Thymus (tissue), 11 donors: ENCODE measurements around the gene PARD3B. TPM values are rescaled to one million over a fixed set of nuclear protein-coding genes. Genes with fewer than 3 reads are reported as not detected.

ENCODE experiments used
- DNase-seq, 9 donors: peaks; one replicate each; pipeline ENCODE4 v3.0.0-alpha.2; 2013; ENCODE audit warnings: low spot score in 9 of 9, low read depth in 6 of 9, missing footprints in 1 of 9
- H3K27ac ChIP-seq, 2 donors: one replicate each; pipeline ENCODE4 v1.5.1; 2013; ENCODE audit warnings: control low read depth in 1 of 2, low read depth in 1 of 2, low read length in 1 of 2, mild to moderate bottlenecking in 1 of 2, moderate library complexity in 1 of 2
- H3K27me3 ChIP-seq, 2 donors: one replicate each; pipeline ENCODE4 v1.5.1; 2013; ENCODE audit warnings: low read length in 1 of 2; ENCODE audit not compliant: control insufficient read depth in 2 of 2, insufficient read depth in 1 of 2
- H3K36me3 ChIP-seq, 2 donors: one replicate each; pipeline ENCODE4 v1.5.1; 2013; ENCODE audit warnings: low read length in 1 of 2, mild to moderate bottlenecking in 1 of 2, moderate library complexity in 1 of 2; ENCODE audit not compliant: control insufficient read depth in 2 of 2, insufficient read depth in 2 of 2
- H3K4me1 ChIP-seq, 2 donors: one replicate each; pipeline ENCODE4 v1.5.1; 2013; ENCODE audit warnings: low read length in 2 of 2; ENCODE audit not compliant: control insufficient read depth in 2 of 2, insufficient read depth in 2 of 2
- H3K4me3 ChIP-seq, 2 donors: one replicate each; pipeline ENCODE4 v1.5.1; 2013; ENCODE audit warnings: low read length in 2 of 2, control low read depth in 1 of 2, mild to moderate bottlenecking in 1 of 2
- H3K9me3 ChIP-seq, 2 donors: one replicate each; pipeline ENCODE4 v1.5.1; 2013; ENCODE audit warnings: low read length in 1 of 2, mild to moderate bottlenecking in 1 of 2; ENCODE audit not compliant: control insufficient read depth in 2 of 2, insufficient read depth in 1 of 2
- WGBS: extraction: QIAGEN DNeasy Blood & Tissue Kit; methylation state at CpG from one replicate; pipeline ENCODE4 v1.1.7; 2013; 5-methylcytosine and 5-hydroxymethylcytosine counted together
- polyA plus RNA-seq: library from polyadenylated mRNA; stranded (reverse); fragments of 200-250 nt; gene quantifications from one replicate; pipeline ENCODE4 v1.2.3, GENCODE V29; 2013
- total RNA-seq: library from RNA; stranded (reverse); fragments of 120-200 nt; gene quantifications from one replicate; pipeline ENCODE4 v1.2.4, GENCODE V29; 2013
- donor health status: healthy.

Gene PARD3B
- total and polyA plus RNA-seq, 2 donors, result 1.0 to 2.4 TPM

DNA sequence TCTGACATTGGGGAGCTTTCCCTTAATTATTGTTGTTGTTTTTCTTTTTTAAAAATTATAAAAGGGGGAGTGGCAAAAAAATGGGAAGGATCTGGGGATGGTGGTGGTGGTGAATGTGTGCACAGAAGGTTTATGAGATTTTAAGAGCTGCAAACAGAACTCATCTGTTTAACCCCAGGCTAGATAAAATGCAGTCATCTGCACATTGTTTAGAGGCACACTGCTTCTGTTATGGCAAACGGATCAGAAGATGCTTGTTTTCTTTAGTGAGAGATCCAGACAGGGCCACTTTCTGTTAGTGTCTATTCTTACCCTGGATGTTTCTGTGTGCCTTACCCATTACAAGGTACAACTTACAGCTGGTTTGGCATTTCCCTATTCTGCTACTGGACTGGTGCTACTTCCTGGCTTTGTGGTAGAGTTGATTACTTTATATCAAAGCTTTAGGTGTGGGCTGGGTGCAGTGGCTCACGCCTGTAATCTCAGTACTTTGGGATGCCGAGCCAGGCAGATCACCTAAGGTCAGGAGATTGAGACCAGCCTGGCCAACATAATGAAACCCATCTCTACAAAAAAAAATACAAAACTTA lies 1068.8 kb downstream of the PARD3B start:
- no peak for DNase-seq

DNA sequence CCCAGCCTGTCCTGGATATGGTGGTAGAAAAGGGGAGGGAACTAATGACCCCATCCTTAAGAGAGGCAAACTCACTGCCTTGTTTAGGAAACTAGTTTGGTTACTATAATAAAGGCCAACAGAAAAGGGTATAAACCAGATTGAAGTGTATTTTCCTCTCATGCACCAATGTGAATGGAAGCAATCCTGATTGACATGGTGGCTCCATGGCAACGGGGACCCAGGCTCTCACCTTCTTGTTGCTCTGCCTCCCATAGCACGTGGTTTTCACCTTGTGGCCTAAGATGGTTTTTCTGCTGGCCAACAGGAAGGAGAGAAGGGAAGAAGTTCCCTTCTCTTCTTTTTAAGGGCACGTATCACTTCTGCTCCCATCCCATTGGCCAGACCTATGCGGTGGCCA lies 1069.7 kb downstream of the PARD3B start:
- H3K4me1 ChIP-seq, result peaks cover 0 to 8% of the 10 kb centered on the region in 2 donors
- H3K27ac ChIP-seq, result no peak overlapping the region
- peaks cover 0 to 5% of the 10 kb centered on the region in 2 donors for H3K9me3 ChIP-seq
- H3K36me3 ChIP-seq, result no peaks in the 10 kb centered on the region
- no peak overlapping the region for H3K4me3 ChIP-seq
- no peak for DNase-seq
- WGBS, result 96% methylated on average over 4 of the region's 4 CpGs
- H3K27me3 ChIP-seq, result peaks cover 0 to 9% of the 10 kb centered on the region in 2 donors

More for the DNA sequence above, 1068.8 kb downstream of the PARD3B start:
- Histone ChIP-seq H3K9me3 (peaks cover 0 to 5% of the 10 kb centered on the region in 2 donors), H3K27ac (no peak overlapping the region), H3K4me3 (no peak overlapping the region), H3K4me1 (peaks cover 0 to 8% of the 10 kb centered on the region in 2 donors), H3K36me3 (no peaks in the 10 kb centered on the region), H3K27me3 (peaks cover 0 to 9% of the 10 kb centered on the region in 2 donors)
- WGBS, result 84% methylated on average over 3 of the region's 3 CpGs

DNA sequence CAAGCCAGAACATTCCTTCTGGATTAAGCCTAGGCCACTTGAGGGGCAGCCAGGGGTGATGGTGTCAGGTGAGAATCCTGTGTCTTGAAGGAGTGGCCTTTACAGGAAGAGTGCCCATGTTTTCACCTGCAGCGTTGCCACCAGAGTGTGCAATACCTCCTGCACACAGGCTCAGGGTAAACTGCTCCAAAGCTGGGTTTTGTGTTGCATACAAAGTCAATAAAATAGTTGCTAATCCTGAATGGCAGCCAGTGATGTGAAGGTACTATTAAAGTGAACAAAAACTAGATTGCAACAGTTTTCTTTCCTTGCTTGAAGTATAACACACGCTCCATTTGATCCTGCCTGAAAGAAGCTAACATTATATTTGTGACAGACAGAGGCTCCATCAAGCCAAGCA lies 1072.6 kb downstream of the PARD3B start:
- Histone ChIP-seq H3K9me3 (peaks cover 0 to 8% of the 10 kb centered on the region in 2 donors), H3K4me3 (no peak overlapping the region), H3K27me3 (peaks cover 0 to 9% of the 10 kb centered on the region in 2 donors), H3K36me3 (no peaks in the 10 kb centered on the region), H3K27ac (no peak overlapping the region), H3K4me1 (peaks cover 0 to 6% of the 10 kb centered on the region in 2 donors)
- WGBS, result 92% methylated on average over 2 of the region's 2 CpGs
- no peak for DNase-seq

DNA sequence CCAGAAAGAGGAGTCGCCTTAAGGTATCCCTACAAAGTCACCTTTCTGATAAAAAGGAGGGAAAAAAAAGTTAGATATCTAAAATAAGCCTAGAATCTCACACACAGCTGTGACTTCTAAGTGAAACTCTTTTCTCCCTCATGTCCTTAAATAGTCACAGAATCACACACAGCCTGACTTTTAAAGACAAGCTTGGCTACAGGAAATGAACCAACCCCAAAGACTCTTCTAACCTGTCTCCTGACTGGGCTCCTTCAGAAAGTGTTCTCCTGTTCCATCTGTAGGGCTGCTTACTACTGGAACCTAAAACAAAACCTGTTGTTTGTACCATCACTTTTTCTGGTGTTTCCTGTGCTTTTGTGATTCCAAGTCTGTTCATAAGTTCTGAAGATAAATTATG lies 1074.3 kb downstream of the PARD3B start:
- H3K27ac ChIP-seq, result no peak overlapping the region
- H3K27me3 ChIP-seq, result peaks cover 0 to 9% of the 10 kb centered on the region in 2 donors
- H3K9me3 ChIP-seq, result peaks cover 0 to 8% of the 10 kb centered on the region in 2 donors
- H3K4me3 ChIP-seq, result no peak overlapping the region
- no peaks in the 10 kb centered on the region for H3K36me3 ChIP-seq
- 94% methylated on average over 1 of the region's 1 CpG for WGBS
- H3K4me1 ChIP-seq, result peaks cover 0 to 2% of the 10 kb centered on the region in 2 donors
- no peak for DNase-seq

DNA sequence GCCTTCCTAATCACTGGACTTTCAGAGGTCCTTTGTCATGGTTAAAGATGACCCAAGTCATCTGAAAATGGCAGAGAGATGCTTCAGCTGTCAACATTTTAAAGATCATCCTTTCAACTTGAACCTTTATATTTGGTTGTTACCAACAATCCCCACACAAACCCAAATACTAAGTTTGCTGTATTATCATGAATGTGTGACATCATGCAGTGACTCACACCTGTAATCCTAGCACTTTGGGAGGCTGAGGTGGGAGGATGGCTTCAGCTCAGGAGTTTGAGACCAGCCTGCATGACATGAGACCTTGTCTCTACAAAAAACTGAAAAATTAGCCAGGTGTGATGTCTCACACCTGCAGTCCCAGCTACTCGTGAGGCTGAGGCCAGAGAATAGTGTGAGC lies 1081.8 kb downstream of the PARD3B start:
- Histone ChIP-seq H3K4me3 (no peak overlapping the region), H3K27ac (no peak overlapping the region), H3K27me3 (no peaks in the 10 kb centered on the region), H3K36me3 (no peaks in the 10 kb centered on the region), H3K4me1 (no peaks in the 10 kb centered on the region), H3K9me3 (no peaks in the 10 kb centered on the region)
- 84% methylated on average over 1 of the region's 1 CpG for WGBS
- DNase-seq, result no peak

DNA sequence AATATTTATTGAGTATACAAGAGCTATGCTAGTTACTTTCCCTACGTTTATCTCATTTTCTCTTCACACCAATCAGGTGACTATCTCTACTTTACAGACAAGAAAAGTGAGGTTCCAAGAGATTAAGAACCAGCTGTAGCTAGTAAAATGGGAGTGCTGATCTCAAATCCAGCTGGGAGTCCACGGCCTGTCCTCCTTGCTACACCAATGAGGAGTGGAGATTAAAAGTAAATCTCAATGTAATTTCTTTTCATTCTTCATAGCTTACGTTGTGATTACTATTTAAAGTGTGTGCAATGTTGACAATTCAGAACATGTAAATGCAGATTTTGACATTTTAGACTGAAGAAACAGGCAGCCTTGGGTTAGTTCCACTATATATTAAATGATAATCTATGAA lies 1083.1 kb downstream of the PARD3B start:
- DNase-seq, result no peak
- H3K27ac ChIP-seq, result no peak overlapping the region
- no peaks in the 10 kb centered on the region for H3K36me3 ChIP-seq
- H3K4me1 ChIP-seq, result no peaks in the 10 kb centered on the region
- H3K9me3 ChIP-seq, result no peaks in the 10 kb centered on the region
- no peak overlapping the region for H3K4me3 ChIP-seq
- 92% methylated on average over 3 of the region's 3 CpGs for WGBS
- no peaks in the 10 kb centered on the region for H3K27me3 ChIP-seq

DNA sequence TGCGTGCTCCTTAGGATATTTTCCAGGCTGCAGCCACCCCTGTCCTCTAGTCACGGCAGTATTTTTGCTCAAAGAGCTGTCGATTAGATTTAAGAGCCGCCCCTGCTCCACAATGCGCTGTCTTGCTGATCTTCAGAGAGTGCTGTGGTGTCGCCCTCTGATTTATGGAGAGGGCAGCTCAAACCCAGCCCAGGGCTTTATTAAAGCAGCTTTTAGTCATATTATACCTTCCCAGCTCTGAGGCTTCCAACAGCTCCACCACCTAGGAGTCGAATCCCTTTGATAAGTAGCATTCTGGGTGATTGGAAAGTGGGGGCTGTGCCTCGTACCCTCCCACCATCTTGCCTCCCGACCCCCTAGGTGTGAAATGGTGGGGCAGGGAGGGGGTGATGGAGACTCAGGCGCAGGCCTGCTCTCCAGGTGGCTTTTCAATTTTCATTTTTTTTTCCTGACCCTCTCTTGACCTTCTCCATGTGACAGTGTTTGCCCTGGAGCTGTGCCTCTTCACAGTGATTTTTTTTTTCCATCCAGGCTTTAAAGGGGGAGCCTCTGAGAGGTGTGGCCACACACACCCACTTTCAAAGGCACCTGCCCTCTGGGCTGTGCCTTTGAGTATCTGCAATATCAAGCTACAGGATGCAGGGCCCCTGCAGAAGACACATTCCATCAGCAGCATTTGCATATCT lies 1084.0 kb downstream of the PARD3B start:
- H3K4me1 ChIP-seq, result no peaks in the 10 kb centered on the region
- no peak for DNase-seq
- no peak overlapping the region for H3K4me3 ChIP-seq
- H3K27ac ChIP-seq, result no peak overlapping the region
- H3K27me3 ChIP-seq, result no peaks in the 10 kb centered on the region
- no peaks in the 10 kb centered on the region for H3K9me3 ChIP-seq
- no peaks in the 10 kb centered on the region for H3K36me3 ChIP-seq
- 90% methylated on average over 10 of the region's 10 CpGs for WGBS

DNA sequence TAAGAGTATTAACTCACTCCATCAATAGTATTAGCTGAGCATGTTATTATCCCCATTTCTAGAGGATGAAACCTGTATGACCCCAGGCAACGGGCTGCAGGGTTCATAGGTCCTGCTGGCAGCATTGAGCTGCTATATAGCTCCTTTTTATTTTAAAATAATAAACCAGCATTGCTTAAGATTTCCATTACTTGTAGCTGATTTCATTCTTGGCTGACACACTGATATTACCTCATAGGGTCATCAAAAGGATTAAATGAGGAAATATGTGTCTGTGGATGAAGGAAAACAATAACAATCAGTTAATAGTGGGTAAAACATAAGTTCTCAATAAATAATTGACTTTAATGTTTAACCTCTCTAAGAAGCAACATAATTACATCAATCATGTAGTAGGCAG lies 1088.7 kb downstream of the PARD3B start:
- Histone ChIP-seq H3K4me1 (no peaks in the 10 kb centered on the region), H3K4me3 (no peak overlapping the region), H3K27me3 (no peaks in the 10 kb centered on the region), H3K9me3 (no peaks in the 10 kb centered on the region), H3K36me3 (no peaks in the 10 kb centered on the region), H3K27ac (no peak overlapping the region)
- no peak for DNase-seq
- WGBS, result 89% methylated on average over 1 of the region's 1 CpG

DNA sequence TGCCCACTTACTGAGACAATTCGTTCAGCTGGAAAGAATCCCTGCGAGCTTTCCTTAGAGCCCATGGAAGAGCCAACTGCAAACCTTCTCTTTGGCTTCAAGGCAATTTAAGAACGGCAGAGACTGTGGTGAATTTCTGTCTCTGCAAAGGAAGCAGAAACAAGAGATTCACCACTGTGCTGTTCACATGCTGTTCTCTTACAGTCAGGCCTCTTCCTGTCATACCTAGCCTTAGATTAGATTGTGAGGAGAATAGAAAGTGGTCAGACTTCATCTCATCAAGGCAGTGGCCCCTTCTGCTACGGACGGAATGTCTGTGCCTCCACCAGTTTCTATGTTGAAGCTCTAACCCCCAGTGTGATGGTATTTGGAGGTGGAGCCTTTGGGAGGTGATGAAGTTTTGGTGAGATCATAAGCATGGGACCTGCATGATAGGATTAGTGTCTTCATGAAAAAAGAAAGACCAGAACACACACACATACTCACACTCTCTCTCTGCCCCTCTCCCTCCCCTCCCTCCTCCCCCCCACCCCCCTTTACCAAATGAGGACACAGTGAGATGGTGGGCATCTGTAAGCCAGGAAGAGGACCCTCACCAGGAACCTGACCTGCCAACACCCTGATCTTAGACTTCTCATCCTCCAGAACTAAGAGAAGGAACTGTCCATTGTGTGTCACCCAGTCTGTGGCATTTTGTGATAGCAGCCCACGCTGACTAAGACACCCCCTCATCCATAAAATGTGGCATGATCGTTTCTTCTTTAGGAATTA lies 1091.5 kb downstream of the PARD3B start:
- no peaks in the 10 kb centered on the region for H3K9me3 ChIP-seq
- no peak overlapping the region for H3K27ac ChIP-seq
- no peak for DNase-seq
- no peak overlapping the region for H3K4me3 ChIP-seq
- H3K27me3 ChIP-seq, result no peaks in the 10 kb centered on the region
- WGBS, result 81% methylated on average over 7 of the region's 7 CpGs
- no peaks in the 10 kb centered on the region for H3K36me3 ChIP-seq
- no peaks in the 10 kb centered on the region for H3K4me1 ChIP-seq
